K562 (cell line): Measurements from ENCODE around the gene PSMD1.

Source experiments
- CBX5 ChIP-seq: IDR thresholded peaks from 2 replicates; pipeline ENCODE4 v1.6.1; 2014; ENCODE audit warnings: low read depth, borderline replicate concordance
- CTCF ChIP-seq, 3 experiments: IDR thresholded peaks in 2 of 3; conservative IDR thresholded peaks in 1 of 3; 2 replicates each; pipeline ENCODE4 v1.5.1; 2011 to 2012; ENCODE audit warnings: low read length in 3 of 3, mild to moderate bottlenecking in 3 of 3, control low read depth in 2 of 3, improper control_type of control experiment in 1 of 3, inconsistent platforms in 1 of 3, low read depth in 1 of 3, mixed read lengths in 1 of 3, moderate library complexity in 1 of 3; ENCODE audit not compliant: insufficient read depth in 2 of 3
- PBX2 ChIP-seq, 2 experiments: IDR thresholded peaks in 1 of 2; conservative IDR thresholded peaks in 1 of 2; 2 replicates each; pipeline ENCODE4 v1.6.1; 2016; ENCODE audit warnings: low read depth in 2 of 2, mild to moderate bottlenecking in 1 of 2, missing compliant biosample characterization in 1 of 2, missing genetic modification characterization in 1 of 2, moderate library complexity in 1 of 2
- ZNF354B ChIP-seq: fragments of 250-450 bp; sonication (Bioruptor Pico); IDR thresholded peaks from 2 replicates; pipeline ENCODE4 v1.4.0; 2020

GRCh38 chr2:231144896-231145295, 88.2 kb downstream of the PSMD1 start:
- TF ChIP-seq ZNF354B, result no peak
- TF ChIP-seq PBX2 (CRISPR knock-in tag; IDR thresholded peaks at IDR 0.05; ENCODE audit: low read depth), result no peak
- no peak for TF ChIP-seq PBX2 (tag; conservative IDR thresholded peaks at IDR 0.05; ENCODE audit: low read depth)
- TF ChIP-seq CBX5, result no peak
- no peak for TF ChIP-seq CTCF (IDR thresholded peaks at IDR 0.05 in 2 of 3, conservative IDR thresholded peaks at IDR 0.05 in 1 of 3; ENCODE audit: insufficient read depth in 2 of 3, low read depth in 1 of 3, low read length in 3 of 3)
